DOHH2 (cell line): ENCODE results near the gene EGLN1.

Experiments
- H3F3A ChIP-seq: fragments of 200-600 bp; sonication (generic), shearing (Covaris generic); 2 replicates; pipeline ENCODE4 v1.6.0; 2016; ENCODE audit warnings: antibody characterized with exemption, mild to moderate bottlenecking; ENCODE audit not compliant: control insufficient read depth, insufficient read depth
- H3K27ac ChIP-seq: fragments of 200-600 bp; sonication (generic); 2 replicates; pipeline ENCODE4 v1.5.1; 2014; ENCODE audit warnings: low read depth, mild to moderate bottlenecking, low read length, moderate library complexity
- H3K27me3 ChIP-seq: fragments of 200-600 bp; sonication (generic); 2 replicates; pipeline ENCODE4 v1.6.1; 2014; ENCODE audit warnings: mild to moderate bottlenecking, low read length, mixed read lengths; ENCODE audit not compliant: control insufficient read depth
- H3K36me3 ChIP-seq: fragments of 200-600 bp; sonication (generic); 2 replicates; pipeline ENCODE4 v1.6.1; 2014; ENCODE audit warnings: mild to moderate bottlenecking, low read length, moderate library complexity, mixed read lengths; ENCODE audit not compliant: control insufficient read depth
- H3K4me1 ChIP-seq: fragments of 200-600 bp; sonication (generic); 2 replicates; pipeline ENCODE4 v1.6.1; 2014; ENCODE audit warnings: mild to moderate bottlenecking, low read length, mixed read lengths; ENCODE audit not compliant: control insufficient read depth
- H3K4me2 ChIP-seq: fragments of 200-600 bp; sonication (generic); 2 replicates; pipeline ENCODE4 v1.6.0; 2014; ENCODE audit warnings: mild to moderate bottlenecking, low read length, moderate library complexity
- H3K4me3 ChIP-seq: fragments of 200-600 bp; sonication (generic); 2 replicates; pipeline ENCODE4 v1.5.1; 2014; ENCODE audit warnings: mild to moderate bottlenecking, low read length, mixed read lengths
- H3K79me2 ChIP-seq: fragments of 200-600 bp; sonication (generic); 2 replicates; pipeline ENCODE4 v1.6.1; 2014; ENCODE audit warnings: mild to moderate bottlenecking, low read length, mixed read lengths; ENCODE audit not compliant: control insufficient read depth
- H3K9me2 ChIP-seq: fragments of 200-600 bp; sonication (generic); replicated peaks from 2 replicates; pipeline ENCODE4 v1.6.1; 2014; ENCODE audit warnings: mild to moderate bottlenecking, low read length, mixed read lengths; ENCODE audit not compliant: control insufficient read depth
- H3K9me3 ChIP-seq: fragments of 200-600 bp; sonication (generic); 2 replicates; pipeline ENCODE4 v1.6.1; 2014; ENCODE audit warnings: antibody characterized with exemption, low read length, mixed read lengths; ENCODE audit not compliant: control insufficient read depth, insufficient read depth
- H4K20me1 ChIP-seq: fragments of 200-600 bp; sonication (generic); 2 replicates; pipeline ENCODE4 v1.6.0; 2014; ENCODE audit warnings: low read depth, mild to moderate bottlenecking, antibody characterized with exemption, low read length, moderate library complexity; ENCODE audit not compliant: control insufficient read depth, insufficient read depth
- CTCF ChIP-seq: fragments of 200-600 bp; sonication (generic); IDR thresholded peaks from one replicate; pipeline ENCODE4 v1.5.1; 2014; ENCODE audit warnings: antibody characterized with exemption, mild to moderate bottlenecking, low read depth, low read length; ENCODE audit not compliant: poor library complexity, severe bottlenecking
- EZH2phosphoT487 ChIP-seq: fragments of 200-600 bp; sonication (generic); IDR thresholded peaks from 2 replicates; pipeline ENCODE4 v1.6.1; 2017; ENCODE audit warnings: borderline replicate concordance, mild to moderate bottlenecking, antibody characterized with exemption, low read length, moderate library complexity, mixed read lengths

Gene EGLN1

GRCh38 chr1:231411036-231411531 lies 11.0 kb downstream of the EGLN1 start:
- H3K79me2 ChIP-seq, result peaks cover 96% of the 10 kb centered on the region
- H3K4me1 ChIP-seq, result no peaks in the 10 kb centered on the region
- no peak overlapping the region for H3K4me2 ChIP-seq

GRCh38 chr1:231410036-231410612 lies 12.0 kb downstream of the EGLN1 start:
- Histone ChIP-seq H3K4me1 (no peaks in the 10 kb centered on the region), H3K4me2 (no peak overlapping the region), H3K9me3 (no peaks in the 10 kb centered on the region), H3K4me3 (no peak overlapping the region), H3K27ac (no peak overlapping the region), H3K27me3 (no peaks in the 10 kb centered on the region), H3K36me3 (peaks cover 27% of the 10 kb centered on the region), H3K79me2 (peaks cover 91% of the 10 kb centered on the region), H3F3A (no peaks in the 10 kb centered on the region), H3K9me2 (no peaks in the 10 kb centered on the region), H4K20me1 (peaks cover 13% of the 10 kb centered on the region)
- TF ChIP-seq EZH2phosphoT487, result no peak
- no peak for TF ChIP-seq CTCF

More at GRCh38 chr1:231411036-231411531, 11.0 kb downstream of the EGLN1 start:
- TF ChIP-seq EZH2phosphoT487 (no peak), CTCF (no peak)
- Histone ChIP-seq H4K20me1 (peaks cover 13% of the 10 kb centered on the region), H3K27me3 (no peaks in the 10 kb centered on the region), H3K9me2 (no peaks in the 10 kb centered on the region), H3K27ac (no peak overlapping the region), H3K36me3 (peaks cover 27% of the 10 kb centered on the region), H3K9me3 (no peaks in the 10 kb centered on the region), H3K4me3 (no peak overlapping the region), H3F3A (no peaks in the 10 kb centered on the region)

- Histone ChIP-seq H3K9me3 (no peaks in the 10 kb centered on the region), H3K79me2 (peaks cover 82% of the 10 kb centered on the region), H3K27me3 (no peaks in the 10 kb centered on the region), H3K9me2 (no peaks in the 10 kb centered on the region), H3K4me1 (no peaks in the 10 kb centered on the region), H3K4me3 (no peak overlapping the region), H3F3A (no peaks in the 10 kb centered on the region), H3K36me3 (peaks cover 25% of the 10 kb centered on the region), H3K4me2 (no peak overlapping the region), H4K20me1 (peaks cover 13% of the 10 kb centered on the region), H3K27ac (no peak overlapping the region)
- TF ChIP-seq CTCF (no peak), EZH2phosphoT487 (no peak)
Measured at GRCh38 chr1:231408528-231409094, 13.5 kb downstream of the EGLN1 start.
